SK-N-SH (cell line): ENCODE results near the gene BCL11A.

ENCODE experiments used
- CTCF ChIP-seq: fragments of 200-600 bp; sonication (generic); IDR thresholded peaks from 2 replicates; pipeline ENCODE4 v1.6.1; 2017; ENCODE audit warnings: antibody characterized with exemption, mild to moderate bottlenecking, moderate library complexity
- EP300 ChIP-seq, 2 experiments: IDR thresholded peaks; 2 replicates each; pipeline versions ENCODE4 v1.4.0 to v1.6.1; 2012; ENCODE audit warnings: borderline replicate concordance in 1 of 2, low read depth in 1 of 2, low read length in 1 of 2
- FOXM1 ChIP-seq: IDR thresholded peaks from 2 replicates; pipeline ENCODE4 v1.4.0; 2012; ENCODE audit warnings: low read depth, mild to moderate bottlenecking
- GABPA ChIP-seq: IDR thresholded peaks from 2 replicates; pipeline ENCODE4 v1.4.0; 2012; ENCODE audit warnings: low read depth, mild to moderate bottlenecking
- JUND ChIP-seq: IDR thresholded peaks from 2 replicates; pipeline ENCODE4 v1.4.0; 2012
- MEF2A ChIP-seq: IDR thresholded peaks from 2 replicates; pipeline ENCODE4 v1.4.0; 2012; ENCODE audit warnings: low read depth, borderline replicate concordance
- NFIC ChIP-seq: IDR thresholded peaks from 2 replicates; pipeline ENCODE4 v1.4.0; 2012; ENCODE audit warnings: borderline replicate concordance
- POLR2AphosphoS5 ChIP-seq: IDR thresholded peaks from 2 replicates; pipeline ENCODE4 v1.6.1; 2012; ENCODE audit warnings: low read depth, low read length
- RAD21 ChIP-seq: IDR thresholded peaks from 2 replicates; pipeline ENCODE4 v1.6.1; 2012; ENCODE audit warnings: mild to moderate bottlenecking, low read length
- USF2 ChIP-seq: fragments of 150-350 bp; IDR thresholded peaks from 2 replicates; pipeline ENCODE4 v1.6.1; 2017; ENCODE audit warnings: antibody characterized with exemption, low read length, low read depth, borderline replicate concordance
- YY1 ChIP-seq: IDR thresholded peaks from 2 replicates; pipeline ENCODE4 v1.4.0; 2012; ENCODE audit warnings: low read depth, mild to moderate bottlenecking

- TF ChIP-seq CTCF (no peak), GABPA (no peak), POLR2AphosphoS5 (no peak), JUND (no peak), USF2 (no peak), MEF2A (no peak), FOXM1 (no peak), YY1 (no peak), EP300 (IDR thresholded peaks at IDR 0.05; ENCODE audit: borderline replicate concordance in 1 of 2, low read depth in 1 of 2, low read length in 1 of 2) (no peak), NFIC (no peak), RAD21 (no peak)
Observed at GRCh38 chr2:60507211-60507965, 46.1 kb downstream of the BCL11A start.
